Fibroblast of pulmonary artery (primary cell): ENCODE measurements around the gene PTPRN2.
A peak's percentile ranks its signal among the peaks of the same experiment; 100 is the strongest.

ENCODE experiments used
- DNase-seq: peaks from one replicate; pipeline ENCODE4 v3.0.0-alpha.2; 2010; ENCODE audit warnings: low read depth
- H3K4me3 ChIP-seq: replicated peaks from 2 replicates; pipeline ENCODE4 v1.5.1; 2011; ENCODE audit warnings: low read depth, mild to moderate bottlenecking, control low read depth, low read length, moderate library complexity
- TF ChIP-seq, protein P1 (sequence below): IDR thresholded peaks from 2 replicates; pipeline ENCODE4 v1.5.1; 2011; ENCODE audit warnings: mild to moderate bottlenecking, control low read depth, low read length, inconsistent platforms; ENCODE audit errors: missing control alignments

The PTPRN2 gene

DNA sequence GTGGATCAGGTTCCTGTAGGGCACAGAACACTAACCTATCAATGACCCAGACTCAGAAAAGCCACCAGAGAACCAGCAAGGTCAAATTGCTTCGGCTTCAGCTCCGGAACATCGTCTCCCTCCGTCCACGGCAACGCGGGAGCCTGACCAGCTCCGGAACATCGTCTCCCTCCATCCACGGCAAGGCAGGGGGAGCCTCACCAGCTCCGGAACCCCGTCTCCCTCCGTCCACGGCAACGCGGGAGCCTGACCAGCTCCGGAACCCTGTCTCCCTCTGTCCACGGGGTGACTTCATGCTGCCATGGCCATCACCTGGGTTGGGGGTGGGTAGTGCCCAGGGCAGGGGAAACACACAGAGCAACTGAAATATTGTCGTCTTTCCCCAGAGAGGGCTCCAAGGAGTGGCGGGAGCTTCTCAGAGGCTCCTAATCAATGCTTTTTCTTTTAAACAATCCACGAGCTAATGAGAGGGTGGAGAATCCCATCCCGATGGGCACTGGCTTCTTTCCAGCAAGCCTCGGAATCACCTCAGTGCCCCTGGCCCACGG, 847.3 kb downstream of the PTPRN2 start:
- DNase-seq = no peak
- H3K4me3 ChIP-seq = no peak overlapping the region
- TF ChIP-seq, protein P1, sequence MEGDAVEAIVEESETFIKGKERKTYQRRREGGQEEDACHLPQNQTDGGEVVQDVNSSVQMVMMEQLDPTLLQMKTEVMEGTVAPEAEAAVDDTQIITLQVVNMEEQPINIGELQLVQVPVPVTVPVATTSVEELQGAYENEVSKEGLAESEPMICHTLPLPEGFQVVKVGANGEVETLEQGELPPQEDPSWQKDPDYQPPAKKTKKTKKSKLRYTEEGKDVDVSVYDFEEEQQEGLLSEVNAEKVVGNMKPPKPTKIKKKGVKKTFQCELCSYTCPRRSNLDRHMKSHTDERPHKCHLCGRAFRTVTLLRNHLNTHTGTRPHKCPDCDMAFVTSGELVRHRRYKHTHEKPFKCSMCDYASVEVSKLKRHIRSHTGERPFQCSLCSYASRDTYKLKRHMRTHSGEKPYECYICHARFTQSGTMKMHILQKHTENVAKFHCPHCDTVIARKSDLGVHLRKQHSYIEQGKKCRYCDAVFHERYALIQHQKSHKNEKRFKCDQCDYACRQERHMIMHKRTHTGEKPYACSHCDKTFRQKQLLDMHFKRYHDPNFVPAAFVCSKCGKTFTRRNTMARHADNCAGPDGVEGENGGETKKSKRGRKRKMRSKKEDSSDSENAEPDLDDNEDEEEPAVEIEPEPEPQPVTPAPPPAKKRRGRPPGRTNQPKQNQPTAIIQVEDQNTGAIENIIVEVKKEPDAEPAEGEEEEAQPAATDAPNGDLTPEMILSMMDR = no peak

DNA sequence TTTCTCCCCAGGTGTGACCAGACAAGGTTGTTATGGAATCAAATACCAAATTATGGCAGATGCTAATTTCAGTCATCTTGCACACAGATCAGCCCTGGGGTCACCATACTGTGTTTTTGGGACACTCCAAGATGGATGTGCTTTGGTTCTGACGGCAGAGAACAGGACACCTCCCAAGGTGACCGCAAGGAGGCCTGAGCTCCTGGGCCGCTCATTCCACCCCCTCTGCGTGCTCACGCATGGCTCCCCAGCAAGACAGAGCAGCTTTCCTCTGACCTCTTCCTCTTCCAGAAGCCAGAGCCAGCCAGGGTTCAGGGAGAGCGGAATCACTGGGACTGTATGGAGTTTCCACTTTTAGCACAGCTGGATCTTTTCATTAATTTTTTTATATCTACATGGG, 848.0 kb downstream of the PTPRN2 start:
- TF ChIP-seq, protein P1 = no peak
- DNase-seq = no peak
- H3K4me3 ChIP-seq = no peak overlapping the region

DNA sequence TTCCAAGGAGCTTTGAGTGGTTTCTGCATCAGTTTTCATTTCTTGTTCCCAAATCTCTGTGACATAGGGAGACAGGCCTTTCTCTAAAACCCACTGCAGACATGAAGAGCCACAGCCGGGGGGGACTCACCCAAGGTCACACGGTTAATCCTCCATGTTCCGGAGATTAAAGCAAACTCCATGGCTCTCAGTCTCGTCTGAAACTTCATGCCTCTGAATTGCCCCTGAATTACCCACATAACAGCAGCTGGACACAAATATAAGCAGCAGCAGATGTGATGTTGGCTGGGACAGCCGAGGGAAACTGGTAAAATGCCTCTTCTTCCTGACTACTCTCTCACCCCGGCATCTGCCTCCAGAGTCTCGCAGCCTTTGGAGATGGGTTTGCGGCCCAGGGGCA, 848.6 kb downstream of the PTPRN2 start:
- TF ChIP-seq, protein P1 = no peak
- DNase-seq = no peak
- no peak overlapping the region for H3K4me3 ChIP-seq

DNA sequence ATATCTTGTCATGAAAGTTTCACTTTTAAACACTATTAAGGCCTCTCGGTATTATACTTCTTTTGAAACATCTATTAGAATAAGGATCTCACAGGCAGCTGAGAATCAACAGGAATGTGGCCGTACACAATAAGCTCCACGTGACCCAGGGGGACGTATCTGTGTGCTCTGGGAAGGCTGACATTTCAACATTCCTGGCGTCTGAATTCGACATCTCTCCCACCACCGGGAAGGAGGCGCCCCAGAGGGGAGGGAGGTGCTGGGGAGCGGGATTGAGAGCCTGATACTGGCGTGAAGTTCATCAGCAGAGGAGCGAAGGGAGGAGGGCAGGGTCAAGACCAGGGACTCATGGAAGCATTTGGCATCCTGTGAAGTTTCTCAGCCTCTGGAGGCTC, 849.6 kb downstream of the PTPRN2 start:
- H3K4me3 ChIP-seq = no peak overlapping the region
- peak; percentile 23 for DNase-seq
- TF ChIP-seq, protein P1 = no peak

DNA sequence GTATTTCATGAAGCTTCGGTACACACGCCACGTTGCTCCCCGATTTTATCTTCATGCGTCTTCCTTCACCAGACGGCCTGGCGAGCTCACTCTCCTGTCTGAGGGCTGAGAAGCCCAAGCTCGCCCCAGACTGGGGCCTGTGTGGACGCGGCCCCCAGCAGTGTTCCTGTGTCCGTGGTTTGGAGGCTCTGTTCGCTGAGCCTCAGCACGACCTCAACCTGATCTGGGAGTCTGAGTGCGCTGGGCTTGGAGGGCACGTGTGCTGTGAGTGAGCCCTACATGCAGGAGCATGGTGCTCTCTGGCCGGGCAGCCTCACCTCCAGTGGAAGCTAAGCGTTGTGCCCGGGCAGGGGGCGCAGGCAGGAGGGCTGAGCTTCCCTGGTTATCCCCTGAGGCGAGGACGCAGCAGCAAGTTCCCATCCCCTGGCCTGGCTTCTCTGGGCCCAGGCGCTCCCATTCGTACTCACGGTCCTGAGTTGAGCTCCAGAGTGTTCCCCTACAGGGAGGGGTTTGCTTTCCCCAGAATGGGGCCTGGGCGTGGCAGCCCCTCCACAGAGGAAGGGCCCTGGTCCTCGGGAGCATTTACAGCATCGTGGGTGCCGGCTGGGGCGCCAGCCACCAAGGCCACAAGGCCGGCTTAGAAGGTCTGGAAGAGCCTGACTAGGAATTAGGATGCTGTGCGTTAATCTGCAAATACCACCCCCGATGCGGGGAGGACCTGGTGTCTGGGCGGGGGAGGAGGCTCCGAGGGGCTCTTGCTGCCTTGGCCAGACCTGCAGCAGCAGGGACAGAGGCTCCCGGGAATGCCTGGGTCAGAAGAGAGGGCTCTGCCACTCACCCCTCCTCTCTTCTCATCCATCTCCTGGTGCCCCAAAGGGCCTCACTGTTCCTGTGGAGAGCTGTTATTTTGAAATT, 850.2 kb downstream of the PTPRN2 start:
- H3K4me3 ChIP-seq = no peak overlapping the region
- TF ChIP-seq, protein P1 = no peak

DNA sequence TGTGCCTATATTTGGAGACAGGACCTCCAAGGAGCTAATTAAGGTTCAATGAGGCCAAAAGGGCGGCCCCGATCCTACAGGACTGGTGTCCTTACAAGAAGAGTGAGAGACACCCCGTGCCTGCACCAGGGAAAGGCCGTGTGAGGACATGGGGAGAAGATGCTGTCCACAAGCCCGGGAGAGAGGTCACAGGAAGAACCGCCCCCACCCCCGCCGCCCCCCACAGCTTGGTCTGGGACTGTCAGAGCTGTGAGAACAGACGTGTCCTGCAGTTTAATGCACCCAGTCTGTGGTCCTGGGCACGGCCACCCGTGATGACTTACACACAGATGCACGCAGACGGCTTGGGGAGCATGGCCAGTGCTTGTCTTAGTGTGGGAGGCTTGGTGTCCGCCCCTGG, 851.3 kb downstream of the PTPRN2 start:
- TF ChIP-seq, protein P1 = no peak
- no peak for DNase-seq
- no peak overlapping the region for H3K4me3 ChIP-seq

More for the DNA sequence above, 850.2 kb downstream of the PTPRN2 start:
- DNase-seq = no peak
